ENCODE data around the gene UBE2O. TPM values are rescaled to one million over a fixed set of nuclear protein-coding genes. Genes with fewer than 3 reads are reported as not detected.
A peak's percentile ranks its signal among the peaks of the same experiment; 100 is the strongest.

Gene UBE2O
- total RNA-seq, 1 donor from 2014 or later = 12.6 TPM

DNA sequence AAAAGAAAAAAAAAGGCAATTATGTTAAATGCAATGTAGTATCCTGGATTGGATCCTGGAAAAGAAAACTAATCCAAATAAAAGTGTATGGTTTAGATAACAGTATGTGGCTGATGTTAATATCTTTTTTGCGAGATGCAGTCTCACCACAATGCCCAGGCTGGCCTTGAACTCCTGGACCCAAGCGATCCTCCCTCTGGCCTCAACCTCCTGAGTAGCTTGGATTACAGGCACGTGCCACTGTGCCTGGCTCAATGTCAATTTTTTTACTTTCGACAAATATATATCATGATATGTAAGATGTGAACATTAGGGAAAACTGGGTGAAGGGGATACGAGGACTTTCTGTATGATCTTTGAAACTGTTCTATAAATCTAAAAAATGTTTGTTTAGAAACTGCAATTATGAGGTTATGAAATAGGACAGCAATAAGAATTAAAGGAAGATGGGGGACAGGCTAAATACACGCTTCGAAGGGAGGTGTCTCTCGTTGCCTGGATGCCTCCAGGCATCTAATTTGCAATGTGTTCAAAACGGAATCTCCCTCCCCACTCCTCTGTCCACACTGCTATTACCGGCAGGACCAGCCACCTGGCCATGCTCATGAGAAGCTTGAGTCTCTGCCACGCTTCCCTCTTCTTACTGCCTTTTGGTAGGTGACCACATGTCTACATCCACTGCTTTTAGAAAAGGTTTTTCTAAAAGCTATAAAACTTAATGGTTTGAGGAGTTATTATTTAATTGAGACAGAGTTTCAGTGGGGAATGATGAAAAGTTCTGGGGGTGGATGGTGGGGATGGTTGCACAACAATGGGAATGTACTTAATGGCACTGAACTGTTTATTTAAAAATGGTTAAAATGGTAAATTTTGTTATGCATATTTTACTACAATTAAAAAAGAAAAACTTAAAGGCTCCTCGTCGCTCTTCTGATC lies 15.2 kb downstream of the UBE2O start:
- no peak for DNase-seq (ENCODE audit: low read depth)
- TF ChIP-seq, protein P1, sequence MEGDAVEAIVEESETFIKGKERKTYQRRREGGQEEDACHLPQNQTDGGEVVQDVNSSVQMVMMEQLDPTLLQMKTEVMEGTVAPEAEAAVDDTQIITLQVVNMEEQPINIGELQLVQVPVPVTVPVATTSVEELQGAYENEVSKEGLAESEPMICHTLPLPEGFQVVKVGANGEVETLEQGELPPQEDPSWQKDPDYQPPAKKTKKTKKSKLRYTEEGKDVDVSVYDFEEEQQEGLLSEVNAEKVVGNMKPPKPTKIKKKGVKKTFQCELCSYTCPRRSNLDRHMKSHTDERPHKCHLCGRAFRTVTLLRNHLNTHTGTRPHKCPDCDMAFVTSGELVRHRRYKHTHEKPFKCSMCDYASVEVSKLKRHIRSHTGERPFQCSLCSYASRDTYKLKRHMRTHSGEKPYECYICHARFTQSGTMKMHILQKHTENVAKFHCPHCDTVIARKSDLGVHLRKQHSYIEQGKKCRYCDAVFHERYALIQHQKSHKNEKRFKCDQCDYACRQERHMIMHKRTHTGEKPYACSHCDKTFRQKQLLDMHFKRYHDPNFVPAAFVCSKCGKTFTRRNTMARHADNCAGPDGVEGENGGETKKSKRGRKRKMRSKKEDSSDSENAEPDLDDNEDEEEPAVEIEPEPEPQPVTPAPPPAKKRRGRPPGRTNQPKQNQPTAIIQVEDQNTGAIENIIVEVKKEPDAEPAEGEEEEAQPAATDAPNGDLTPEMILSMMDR (IDR thresholded peaks at IDR 0.05; ENCODE audit: insufficient read depth, low read length, poor library complexity, severe bottlenecking) = no peak
- Histone ChIP-seq H3K36me3 (ENCODE audit: control insufficient read depth, insufficient read depth, low read length) (no peaks in the 10 kb centered on the region), H3K4me3 (ENCODE audit: low read depth, low read length) (no peak overlapping the region), H3K27me3 (ENCODE audit: control insufficient read depth, insufficient read depth, low read length) (no peaks in the 10 kb centered on the region)

DNA sequence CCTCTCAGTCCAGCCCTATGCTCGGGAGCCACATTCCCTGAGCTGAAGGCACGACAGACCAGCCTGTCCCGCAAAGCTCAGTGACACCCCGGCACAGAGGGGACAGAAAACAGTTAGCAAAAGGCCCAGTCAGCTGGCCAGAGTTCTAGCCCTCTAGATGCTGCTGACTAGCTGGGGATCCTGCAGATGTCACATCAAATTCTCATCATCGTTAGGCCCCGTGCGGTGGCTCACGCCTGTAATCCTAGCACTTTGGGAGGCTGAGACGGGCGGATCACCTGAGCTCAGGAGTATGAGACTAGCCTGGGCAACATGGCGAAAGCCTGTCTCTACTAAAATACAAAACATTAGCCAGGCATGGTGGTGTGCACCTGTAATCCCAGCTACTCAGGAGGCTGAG lies 17.2 kb downstream of the UBE2O start:
- Histone ChIP-seq H3K27me3 (ENCODE audit: control insufficient read depth, insufficient read depth, low read length) (no peaks in the 10 kb centered on the region), H3K4me3 (ENCODE audit: low read depth, low read length) (no peak overlapping the region), H3K36me3 (ENCODE audit: control insufficient read depth, insufficient read depth, low read length) (no peaks in the 10 kb centered on the region)
- TF ChIP-seq, protein P1 (IDR thresholded peaks at IDR 0.05; ENCODE audit: insufficient read depth, low read length, poor library complexity, severe bottlenecking) = no peak
- DNase-seq (ENCODE audit: low read depth) = no peak

DNA sequence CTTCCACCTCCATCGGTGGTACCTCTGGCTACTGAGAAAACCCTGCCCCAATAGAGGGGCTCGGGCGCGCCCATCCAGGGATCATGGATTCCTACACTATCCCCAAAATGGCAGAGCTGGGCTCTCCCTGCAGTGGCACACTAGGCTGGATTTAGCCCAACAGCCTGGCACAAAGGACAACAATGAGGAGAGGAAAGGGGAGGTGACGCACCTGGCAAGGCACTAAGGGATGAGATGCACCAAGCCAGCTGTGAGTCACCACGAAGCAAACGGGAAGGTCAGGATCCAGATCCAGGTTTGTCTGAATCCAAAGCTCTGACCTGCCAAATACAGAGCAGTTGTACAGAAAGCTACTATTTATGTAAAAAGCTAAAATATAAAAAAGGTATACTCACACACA lies 18.1 kb downstream of the UBE2O start:
- Histone ChIP-seq H3K36me3 (ENCODE audit: control insufficient read depth, insufficient read depth, low read length) (no peaks in the 10 kb centered on the region), H3K4me3 (ENCODE audit: low read depth, low read length) (no peak overlapping the region), H3K27me3 (ENCODE audit: control insufficient read depth, insufficient read depth, low read length) (no peaks in the 10 kb centered on the region)
- DNase-seq (ENCODE audit: low read depth) = no peak
- TF ChIP-seq, protein P1 (IDR thresholded peaks at IDR 0.05; ENCODE audit: insufficient read depth, low read length, poor library complexity, severe bottlenecking) = no peak

DNA sequence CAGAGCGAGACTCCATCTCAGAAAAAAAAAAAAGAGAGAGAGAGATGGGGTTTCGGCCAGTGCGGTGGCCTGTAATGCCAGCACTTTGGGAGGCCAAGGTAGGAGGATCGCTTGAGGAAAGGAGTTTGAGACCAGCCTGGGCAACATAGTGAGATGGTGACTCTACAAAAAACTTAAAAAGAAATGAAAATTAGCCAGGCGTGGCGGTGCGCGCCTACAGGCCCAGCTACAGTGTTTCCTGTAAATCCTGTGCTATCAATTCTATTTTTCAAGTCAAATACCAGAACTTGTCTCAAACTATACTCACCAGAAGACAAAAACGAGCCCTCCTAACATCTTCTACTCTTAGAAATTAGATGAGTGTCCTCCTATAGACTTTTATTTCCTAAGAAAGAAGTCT lies 19.3 kb downstream of the UBE2O start:
- Histone ChIP-seq H3K4me3 (ENCODE audit: low read depth, low read length) (no peak overlapping the region), H3K27me3 (ENCODE audit: control insufficient read depth, insufficient read depth, low read length) (no peaks in the 10 kb centered on the region), H3K36me3 (ENCODE audit: control insufficient read depth, insufficient read depth, low read length) (no peaks in the 10 kb centered on the region)
- no peak for DNase-seq (ENCODE audit: low read depth)
- TF ChIP-seq, protein P1 (IDR thresholded peaks at IDR 0.05; ENCODE audit: insufficient read depth, low read length, poor library complexity, severe bottlenecking) = no peak

DNA sequence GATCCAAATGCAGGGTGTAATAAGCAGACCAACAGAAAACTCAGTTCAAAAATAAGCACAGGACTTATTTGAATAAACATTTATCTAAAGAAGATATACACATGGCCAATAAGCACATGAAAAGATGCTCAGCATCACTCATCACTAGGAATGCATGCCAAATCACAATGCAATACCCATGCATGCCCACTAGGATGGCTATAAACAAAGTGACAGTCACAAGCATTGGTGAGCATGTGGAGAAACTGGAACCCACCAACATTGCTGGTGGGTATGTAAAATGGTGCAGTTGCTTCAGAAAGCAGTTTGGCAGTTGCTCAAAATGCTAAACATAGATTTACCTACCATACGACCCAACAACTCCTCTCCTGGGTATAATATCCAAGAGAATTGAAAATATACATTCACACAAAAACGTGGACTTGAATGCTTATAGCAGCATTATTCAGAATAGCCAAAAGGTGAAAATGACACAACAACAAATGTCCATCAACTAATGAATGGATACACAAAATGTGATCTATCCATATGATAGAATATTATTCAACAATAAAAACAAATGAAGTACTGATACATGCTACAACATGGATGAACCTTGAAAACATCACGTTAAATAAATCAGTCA lies 20.1 kb downstream of the UBE2O start:
- no peak overlapping the region for H3K4me3 ChIP-seq (ENCODE audit: low read depth, low read length)
- TF ChIP-seq, protein P1 (IDR thresholded peaks at IDR 0.05; ENCODE audit: insufficient read depth, low read length, poor library complexity, severe bottlenecking) = peak; percentile 41
- H3K27me3 ChIP-seq (ENCODE audit: control insufficient read depth, insufficient read depth, low read length) = no peaks in the 10 kb centered on the region
- no peaks in the 10 kb centered on the region for H3K36me3 ChIP-seq (ENCODE audit: control insufficient read depth, insufficient read depth, low read length)
- DNase-seq (ENCODE audit: low read depth) = no peak
